NAMALWA (cell line): ENCODE measurements around the gene RALA.

Experiments
- DNase-seq: peaks from one replicate; pipeline ENCODE4 v3.0.0-alpha.2; 2015; ENCODE audit warnings: low spot score

Gene RALA

DNA sequence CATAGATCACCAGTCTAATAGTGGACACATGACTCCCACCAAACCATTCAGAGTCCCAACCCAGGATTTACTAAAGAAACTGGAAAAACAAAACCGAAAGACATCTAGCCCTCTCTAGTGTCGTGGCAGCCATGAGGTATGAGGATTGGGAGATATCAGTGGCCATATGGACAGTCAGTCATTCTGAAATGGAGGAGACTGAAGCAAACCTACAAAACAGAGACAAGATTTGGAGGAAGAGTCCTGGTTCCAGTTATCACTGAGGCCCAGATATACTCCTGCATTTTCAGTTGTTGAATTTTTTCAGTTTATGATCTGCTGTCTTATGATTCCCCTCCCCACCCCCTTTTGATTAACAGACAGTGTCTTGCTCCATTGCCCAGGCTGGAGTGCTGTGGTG, 9.1 kb upstream of the RALA start:
- no peak for DNase-seq

DNA sequence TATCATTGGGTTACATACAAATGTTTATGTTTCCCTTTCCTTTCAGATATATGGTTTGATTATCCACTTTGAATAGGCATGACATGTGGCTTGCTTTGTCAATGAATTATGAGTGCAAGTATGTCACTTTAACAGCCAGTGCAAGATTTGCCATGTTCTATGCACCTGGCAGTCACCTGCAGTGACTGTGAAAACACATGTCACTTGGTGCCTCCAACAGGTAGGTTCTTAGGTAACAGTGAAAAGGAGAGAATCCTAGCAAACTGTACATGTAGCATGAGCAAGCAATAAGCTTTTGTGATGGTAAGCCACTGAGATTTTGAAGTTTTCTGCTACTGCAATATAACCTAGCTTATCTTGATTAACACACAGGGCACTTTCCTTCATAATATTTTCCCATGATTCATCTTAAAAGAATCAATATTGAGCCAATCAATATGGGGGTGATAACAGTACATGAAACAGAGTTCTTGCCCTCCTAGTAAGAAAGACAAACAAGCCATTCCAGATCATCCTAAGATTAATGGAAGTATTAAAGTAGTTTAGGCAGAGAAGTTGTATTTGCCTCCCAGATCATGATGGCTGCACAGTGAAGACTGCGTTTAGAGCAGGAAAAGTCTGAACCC, 7.9 kb upstream of the RALA start:
- DNase-seq, result no peak

DNA sequence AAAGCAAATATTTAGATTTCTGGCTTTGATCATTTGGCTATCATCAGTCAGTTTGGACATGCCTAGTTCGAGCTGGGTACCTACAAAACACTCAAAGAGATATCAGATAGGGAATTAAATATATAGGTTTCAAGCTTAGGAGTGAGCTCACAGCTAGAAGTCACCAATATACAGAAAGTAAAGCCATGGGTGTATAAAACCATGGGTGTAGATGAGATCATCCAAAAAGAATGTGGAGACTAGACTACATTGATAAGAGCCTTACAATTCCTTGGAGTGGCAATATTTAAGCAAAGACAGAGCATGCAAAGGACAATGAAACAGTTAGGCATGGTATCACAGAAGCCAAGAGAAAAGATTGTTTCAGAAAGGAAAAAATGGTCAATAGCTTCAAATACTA, 7.2 kb upstream of the RALA start:
- no peak for DNase-seq

- no peak for DNase-seq
Observed at GRCh38 chr7:39617005-39617404, 6.4 kb upstream of the RALA start.

DNA sequence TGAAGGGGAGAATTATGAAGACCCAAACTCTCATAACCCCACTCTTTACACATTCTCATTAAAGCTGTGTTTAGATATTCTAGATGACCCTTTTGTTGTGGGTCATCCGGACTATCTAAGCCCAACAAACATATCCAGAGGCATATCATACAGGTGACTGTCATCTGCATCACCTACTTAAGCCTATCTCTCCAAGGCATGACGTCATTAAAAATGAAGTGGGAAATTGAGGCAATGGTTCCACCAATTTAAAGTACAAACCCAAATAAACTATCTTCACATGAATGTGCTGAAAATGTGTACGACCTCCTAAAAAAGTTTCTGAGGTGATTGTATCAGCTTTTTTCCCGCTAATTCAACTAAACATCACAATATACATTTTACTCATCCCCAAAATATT, 4.5 kb upstream of the RALA start:
- DNase-seq, result no peak

DNA sequence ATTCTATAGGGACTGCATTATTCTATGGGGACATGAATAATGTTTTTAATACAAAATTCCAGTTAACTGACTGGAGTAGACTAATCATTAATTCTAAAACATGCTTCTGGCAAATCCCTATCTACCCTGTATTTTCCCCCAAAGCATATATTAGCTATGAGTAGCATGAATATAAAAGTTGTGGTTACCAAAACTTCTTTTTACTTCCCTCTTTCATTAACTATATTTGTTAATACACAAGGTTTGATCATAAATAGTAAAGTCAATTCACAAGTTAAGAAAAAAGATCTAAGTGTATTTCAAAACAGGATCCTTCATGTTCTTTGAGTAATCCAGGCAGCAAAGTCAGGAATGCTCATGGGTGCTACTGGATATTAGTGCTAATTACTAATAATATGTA, 2.9 kb upstream of the RALA start:
- no peak for DNase-seq

GRCh38 chr7:39621261-39621660, 2.1 kb upstream of the RALA start:
- DNase-seq, result peak; percentile 42

- DNase-seq, result peak; percentile 71
Observed at GRCh38 chr7:39621784-39622411, 1.5 kb upstream of the RALA start.

GRCh38 chr7:39622609-39623008, 763 bp upstream of the RALA start:
- no peak for DNase-seq

- DNase-seq, result peak; percentile 55
Observed at GRCh38 chr7:39623732-39624441, 515 bp downstream of the RALA start.

GRCh38 chr7:39624442-39624807, 1.1 kb downstream of the RALA start:
- DNase-seq, result peak; percentile 44

DNA sequence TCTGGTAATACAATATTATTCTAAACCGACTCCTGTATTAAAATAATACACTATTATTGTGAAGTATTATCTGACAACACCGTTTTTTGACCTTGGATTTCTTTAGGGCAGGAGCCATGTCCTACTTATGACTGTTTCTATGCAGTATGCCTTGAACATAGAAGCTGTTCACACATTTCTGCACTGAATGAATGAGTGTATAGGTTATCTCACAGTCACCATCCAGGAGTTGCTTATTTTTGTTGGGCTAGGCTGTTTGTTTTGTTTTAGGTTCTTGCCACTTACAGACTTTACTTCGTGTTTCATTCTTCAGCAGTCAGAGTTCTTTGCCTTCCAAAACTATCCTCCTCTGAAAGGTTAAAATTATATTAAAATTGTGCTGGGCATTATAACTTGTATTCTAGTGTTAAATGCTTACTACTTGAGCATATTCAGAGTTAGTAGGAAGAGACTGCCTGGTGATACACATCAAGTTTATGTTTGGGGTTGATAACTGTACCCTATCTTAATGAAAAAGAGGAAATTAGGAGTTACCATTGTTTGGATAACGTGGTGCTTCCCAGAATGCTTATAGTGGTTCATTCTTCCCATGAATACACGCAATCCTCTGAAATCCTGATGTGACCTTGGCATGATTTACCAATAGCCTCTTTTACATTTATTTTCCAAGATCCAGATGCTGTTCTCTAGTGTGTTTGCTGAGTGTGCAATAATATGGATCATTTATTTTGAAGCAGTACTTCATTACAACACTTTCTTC, 1.7 kb downstream of the RALA start:
- peak; percentile 34 for DNase-seq

- DNase-seq, result no peak
Observed at GRCh38 chr7:39631736-39632308, 8.4 kb downstream of the RALA start.

GRCh38 chr7:39633563-39634477, 10.4 kb downstream of the RALA start:
- no peak for DNase-seq

- DNase-seq, result no peak
Observed at GRCh38 chr7:39634478-39634805, 11.1 kb downstream of the RALA start.

GRCh38 chr7:39637400-39637799, 14.0 kb downstream of the RALA start:
- DNase-seq, result no peak

DNA sequence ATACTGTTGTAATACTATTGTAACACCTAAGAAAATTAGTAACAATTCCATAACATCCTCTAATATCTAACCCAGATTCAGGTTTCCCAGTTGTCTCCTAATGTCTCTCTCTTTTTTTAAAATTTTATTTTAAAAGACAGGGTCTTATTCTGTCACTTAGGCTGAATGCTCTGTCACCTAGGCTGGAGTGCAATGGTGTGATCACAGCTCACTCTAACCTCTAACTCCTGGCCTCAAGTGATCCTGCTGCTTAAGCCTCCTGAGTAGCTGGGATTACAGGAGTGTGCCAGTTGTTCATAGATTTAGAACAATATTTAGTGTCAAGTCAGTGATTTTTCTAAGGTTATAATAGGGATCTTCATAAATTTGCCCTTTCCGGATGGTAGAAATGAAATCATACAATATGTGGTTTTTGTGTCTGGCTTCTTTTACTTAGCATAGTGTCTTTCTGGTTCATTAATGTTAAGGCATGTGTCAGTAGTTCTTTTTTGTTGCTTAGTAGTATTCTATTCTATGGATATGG, 14.7 kb downstream of the RALA start:
- no peak for DNase-seq

DNA sequence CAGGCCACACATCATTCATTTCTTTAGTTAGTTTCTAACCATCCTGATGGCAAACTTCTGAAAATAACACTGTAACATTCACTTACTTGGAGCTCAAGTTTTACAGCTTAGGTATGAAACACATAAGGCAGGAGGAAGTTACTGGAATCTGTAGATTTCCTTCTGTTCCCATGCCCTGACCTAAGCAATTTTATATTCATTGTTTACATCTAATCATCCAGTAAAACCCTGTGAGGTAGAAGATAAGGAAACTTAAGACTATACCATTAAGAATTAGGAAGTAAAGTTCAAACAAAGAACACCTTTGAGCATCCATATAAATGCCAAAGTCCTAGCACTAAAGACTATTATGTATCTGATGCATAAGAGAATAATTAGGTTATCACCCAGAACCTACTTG, 19.5 kb downstream of the RALA start:
- DNase-seq, result no peak

- DNase-seq, result no peak
Observed at GRCh38 chr7:39644170-39644569, 20.8 kb downstream of the RALA start.

- DNase-seq, result no peak
Observed at GRCh38 chr7:39645482-39646407, 22.4 kb downstream of the RALA start.
